HG02798 (cell line): ENCODE measurements around the gene NUP210.
"Not testable (repeated sequence)": the region's sequence is repeated elsewhere in the genome, so short reads cannot be mapped to it uniquely, and the experiment has no call there.

Experiments used
- ATAC-seq: cut with Tn5 transposase; IDR thresholded peaks from one replicate; pipeline ENCODE4 v1.9.1; 2021; ENCODE audit warnings: mild to moderate bottlenecking; ENCODE audit not compliant: unreplicated experiment, poor library complexity

NUP210 gene

GRCh38 chr3:13430411-13430875, 10.3 kb upstream of the NUP210 start:
- ATAC-seq, result not testable (repeated sequence)

DNA sequence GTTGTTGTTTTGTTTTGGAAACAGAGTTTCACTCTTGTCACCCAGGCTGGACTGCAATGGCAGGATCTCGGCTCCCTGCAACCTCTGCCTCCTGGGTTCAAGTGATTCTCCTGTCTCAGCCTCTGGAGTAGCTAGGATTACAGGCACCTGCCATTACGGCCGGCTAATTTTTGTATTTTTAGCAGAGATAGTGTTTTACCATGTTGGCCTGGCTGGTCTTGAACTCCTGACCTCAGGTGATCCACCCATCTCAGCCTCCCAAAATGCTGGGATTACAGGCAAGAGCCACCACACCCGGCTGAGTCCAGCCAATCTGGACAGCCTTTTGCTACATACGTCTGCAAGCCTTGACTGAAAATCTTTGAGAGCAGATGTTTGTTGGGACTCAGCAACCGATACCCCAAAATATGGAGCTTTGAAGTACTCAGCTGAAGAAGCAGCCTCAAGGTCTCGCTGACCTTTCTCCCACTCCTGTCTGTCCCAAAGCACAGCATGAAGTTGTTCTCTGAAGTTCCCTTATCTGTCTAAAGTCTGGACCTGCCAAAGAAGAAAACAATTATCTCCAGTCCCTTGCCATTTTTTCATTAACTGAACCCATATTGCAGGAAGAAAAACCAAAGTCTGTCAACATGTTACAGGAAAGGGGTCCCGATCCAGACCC, 9.6 kb upstream of the NUP210 start:
- ATAC-seq, result no peak

DNA sequence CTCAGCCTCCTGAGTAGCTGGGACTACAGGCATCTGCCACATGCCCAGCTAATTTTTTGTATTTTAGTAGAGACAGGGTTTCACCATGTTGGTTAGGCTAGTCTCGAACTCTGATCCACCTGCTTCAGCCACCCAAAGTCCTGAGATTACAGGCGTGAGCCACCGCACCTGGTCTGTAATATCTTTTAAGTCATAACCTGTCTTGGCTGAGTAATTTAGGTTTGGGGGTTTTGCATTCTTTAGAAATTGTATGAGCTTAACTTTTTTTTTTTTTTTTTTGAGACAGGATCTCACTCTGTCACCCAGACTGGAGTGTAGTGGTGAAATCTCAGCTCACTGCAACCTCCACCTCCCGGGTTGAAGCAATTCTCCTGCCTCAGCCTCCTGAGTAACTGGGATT, 8.6 kb upstream of the NUP210 start:
- not testable (repeated sequence) for ATAC-seq

DNA sequence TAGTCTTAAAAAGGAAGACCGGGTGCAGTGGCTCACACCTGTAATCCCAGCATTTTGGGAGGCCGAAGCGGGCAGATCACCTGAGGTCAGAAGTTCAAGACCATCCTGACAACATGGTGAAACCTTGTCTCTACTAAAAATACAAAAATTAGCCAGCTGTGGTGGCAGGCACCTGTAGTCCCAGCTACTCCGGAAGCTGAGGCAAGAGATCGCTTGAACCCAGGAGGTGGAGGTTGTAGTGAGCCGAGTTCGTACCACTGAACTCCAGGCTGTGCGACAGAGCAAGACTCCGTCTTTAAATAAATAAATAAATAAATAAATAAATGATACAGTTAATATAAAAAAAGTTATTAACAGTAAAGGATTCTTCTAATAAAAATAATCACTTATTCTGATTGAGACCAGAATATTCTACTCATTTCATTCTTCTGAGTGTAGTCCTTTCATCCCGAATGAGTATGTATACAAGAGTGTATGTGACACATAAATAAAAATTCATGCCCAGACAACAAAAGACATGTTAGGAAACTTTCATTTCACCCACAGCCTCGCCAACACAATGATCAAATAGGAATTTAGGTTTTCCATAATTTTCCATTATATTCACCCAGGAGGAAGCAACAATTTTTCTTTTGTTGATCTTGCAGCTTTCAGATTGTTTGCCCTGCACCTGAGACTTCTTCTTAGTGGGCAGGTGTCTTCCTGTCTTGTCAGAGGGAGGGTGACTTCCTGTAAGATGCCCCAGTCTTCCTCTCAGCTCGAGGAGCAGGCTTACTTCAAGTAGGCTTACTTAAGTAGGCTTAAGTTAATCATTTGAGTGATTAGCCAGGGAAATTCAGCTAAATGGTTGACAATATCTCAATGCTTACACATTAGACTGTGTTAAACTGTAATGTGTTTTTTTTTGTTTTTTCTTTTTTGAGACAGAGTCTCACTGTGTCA, 7.8 kb upstream of the NUP210 start:
- ATAC-seq, result no peak

DNA sequence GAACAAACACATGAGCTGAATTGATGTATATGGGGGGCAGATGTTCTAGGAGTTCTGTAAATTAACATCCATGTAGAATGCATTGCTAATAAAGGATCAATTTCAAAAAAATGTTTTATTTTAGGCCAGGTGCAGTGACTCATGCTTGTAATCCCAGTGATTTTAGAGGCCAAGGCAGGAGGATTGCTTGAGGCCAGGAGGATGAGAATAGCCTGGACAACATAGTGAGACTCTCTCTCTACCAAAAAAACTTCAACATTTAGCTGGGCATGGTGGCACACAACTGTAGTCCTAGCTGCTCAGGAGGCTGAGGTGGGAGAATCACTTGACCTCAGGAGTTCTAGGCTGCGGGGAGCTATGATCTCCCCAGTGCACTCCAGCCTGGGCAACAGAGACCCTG, 6.5 kb upstream of the NUP210 start:
- ATAC-seq, result no peak

GRCh38 chr3:13425689-13426088, 5.6 kb upstream of the NUP210 start:
- ATAC-seq, result no peak

- no peak for ATAC-seq
Measured at GRCh38 chr3:13424865-13425617, 4.9 kb upstream of the NUP210 start.

GRCh38 chr3:13424141-13424844, 4.2 kb upstream of the NUP210 start:
- no peak for ATAC-seq

GRCh38 chr3:13420831-13421765, 976 bp upstream of the NUP210 start:
- no peak for ATAC-seq

DNA sequence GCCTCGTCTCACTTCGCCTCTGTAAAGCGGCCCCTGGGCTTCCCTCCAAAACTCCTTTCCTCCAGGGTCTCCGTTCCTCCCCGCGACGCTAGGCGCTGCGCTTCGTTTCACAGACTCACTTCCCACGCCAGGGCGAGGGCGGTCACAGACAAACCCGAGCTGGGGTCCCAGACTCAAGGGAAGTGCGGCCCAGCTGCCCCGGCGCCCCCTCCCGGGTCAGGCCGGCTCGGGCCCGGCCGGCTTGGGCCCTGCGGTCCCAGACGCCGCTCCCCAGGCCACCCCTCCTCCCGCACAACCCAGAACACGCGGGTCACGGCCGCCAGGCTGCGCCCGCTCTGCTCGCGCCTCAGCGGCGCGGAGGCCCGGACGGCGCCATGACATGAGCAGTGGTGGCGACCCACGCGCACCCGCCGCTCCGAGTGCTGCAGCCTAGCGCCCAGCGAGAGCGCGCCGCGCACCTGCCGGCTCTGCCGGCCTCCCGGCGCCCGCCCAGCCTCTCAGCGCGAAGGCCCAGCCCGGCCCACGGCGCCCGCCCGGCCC, 547 bp downstream of the NUP210 start:
- peak; percentile 52 for ATAC-seq

DNA sequence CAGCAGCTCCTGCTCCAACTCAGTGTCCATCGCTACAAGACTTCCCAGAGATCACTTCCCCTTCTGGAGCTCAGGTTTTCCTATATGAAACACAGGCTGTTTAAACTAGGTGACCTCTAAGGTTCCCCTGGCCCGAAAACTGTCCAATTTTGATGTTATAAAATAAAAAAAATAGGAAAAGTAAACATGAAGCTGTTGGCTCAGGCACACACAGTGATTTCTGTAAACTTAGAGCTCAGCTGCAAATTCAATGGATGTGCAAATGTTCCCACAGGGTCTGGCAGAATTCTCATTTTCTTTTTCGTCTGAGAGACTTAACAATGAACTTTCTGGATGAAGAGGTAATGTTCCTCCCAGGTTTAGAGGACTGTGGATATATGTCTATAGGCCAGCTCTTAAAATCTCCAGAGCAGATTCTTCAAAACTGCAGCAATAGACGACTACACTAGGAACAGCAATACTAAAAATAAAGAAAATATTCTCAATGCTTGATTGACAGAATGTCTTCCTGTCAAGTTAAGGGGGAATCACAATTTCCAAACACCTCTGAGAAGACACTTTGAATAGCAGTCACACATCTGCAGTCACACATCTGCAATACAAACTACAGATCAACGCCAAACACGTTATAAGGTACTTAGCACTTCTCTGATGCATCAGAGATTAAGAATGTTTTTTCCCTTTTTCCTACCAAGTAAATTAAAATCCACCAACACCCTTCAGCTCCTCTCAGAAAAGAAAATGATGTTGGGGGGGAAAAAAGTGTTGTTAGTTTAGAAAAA, 2.8 kb downstream of the NUP210 start:
- ATAC-seq, result no peak

- ATAC-seq, result no peak
Measured at GRCh38 chr3:13415997-13416793, 3.9 kb downstream of the NUP210 start.

DNA sequence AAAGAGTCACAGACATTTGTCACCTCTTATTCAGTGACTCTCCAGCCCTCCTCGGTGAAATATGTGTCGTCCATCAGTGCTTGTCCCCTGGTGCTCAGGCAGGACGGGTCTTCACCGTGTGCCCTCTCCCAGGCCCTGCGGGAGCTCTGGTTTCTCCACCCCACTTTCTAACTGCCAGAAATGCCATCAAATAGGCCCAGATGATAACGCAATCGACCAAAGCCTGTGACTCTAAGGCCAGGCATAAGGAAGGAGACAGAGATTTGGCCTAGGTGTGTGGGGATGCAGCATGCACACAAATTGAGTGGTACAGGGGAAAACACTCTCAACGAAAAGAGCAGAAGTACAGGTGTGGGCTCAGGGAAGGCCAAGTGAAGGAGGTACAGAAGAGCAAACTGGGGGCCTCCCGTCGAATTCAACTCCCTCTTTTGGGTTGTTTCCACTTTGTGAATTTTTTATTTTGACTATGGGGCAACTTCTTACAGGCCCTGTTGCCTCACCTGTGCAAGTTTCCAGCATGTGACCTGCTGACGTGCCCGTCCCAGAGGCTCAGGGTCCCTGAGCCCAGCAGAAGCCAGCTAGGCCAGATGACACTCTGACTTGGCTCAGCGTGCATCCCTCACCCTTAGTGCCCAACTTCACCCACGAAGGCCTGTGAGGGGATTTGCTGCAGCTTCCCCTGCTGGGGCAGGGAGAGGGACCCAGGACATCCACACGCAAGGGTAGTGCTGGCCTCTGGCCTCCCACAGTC, 4.7 kb downstream of the NUP210 start:
- ATAC-seq, result no peak

- peak; percentile 91 for ATAC-seq
Measured at GRCh38 chr3:13414040-13414729, 5.9 kb downstream of the NUP210 start.

- ATAC-seq, result no peak
Measured at GRCh38 chr3:13411186-13411860, 8.8 kb downstream of the NUP210 start.
